Fibroblast of skin of back (primary cell): ENCODE data around the gene EEFSEC.

ENCODE experiments used
- DNase-seq: peaks from one replicate; pipeline ENCODE4 v3.0.0-alpha.2; 2013

Gene EEFSEC

DNA sequence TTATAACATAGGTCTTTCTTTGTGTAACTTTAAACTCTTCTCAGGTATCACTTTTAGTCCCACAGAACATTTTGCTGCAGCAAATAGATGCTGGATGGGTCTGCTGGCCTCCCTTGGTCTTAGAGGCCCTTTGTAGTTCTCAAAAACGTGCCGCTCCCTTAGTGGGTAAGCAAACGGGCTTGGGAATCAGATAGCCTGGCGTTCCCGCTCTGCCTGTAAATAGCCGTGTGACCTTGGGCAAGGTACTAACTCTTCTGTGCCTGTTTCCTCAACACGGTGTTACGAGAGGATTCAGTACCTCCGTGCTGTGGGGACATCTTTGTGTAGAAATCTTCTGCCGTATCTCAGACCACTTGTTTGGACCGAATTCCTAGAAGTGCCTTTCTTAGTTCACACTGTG, 249.0 kb downstream of the EEFSEC start:
- no peak for DNase-seq

DNA sequence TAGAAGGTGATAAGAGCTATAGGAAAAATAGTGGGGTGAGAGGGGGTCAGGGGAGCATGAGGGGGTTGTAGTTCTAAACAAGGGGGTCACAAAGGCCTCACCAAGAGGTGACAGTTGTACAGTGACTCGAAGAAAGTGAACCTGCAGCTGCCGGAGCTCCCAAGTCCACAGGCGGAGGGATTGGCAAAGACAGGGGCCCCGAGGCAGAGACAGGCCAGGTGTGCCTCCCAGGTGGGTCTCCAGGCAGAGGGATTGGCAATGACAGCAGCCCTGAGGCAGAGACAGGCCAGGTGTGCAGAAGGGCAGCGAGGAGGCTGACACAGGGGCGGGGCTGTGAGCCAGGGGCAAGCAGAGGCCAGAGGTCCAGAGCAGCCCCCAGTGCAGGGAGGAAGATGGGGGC, 249.7 kb downstream of the EEFSEC start:
- DNase-seq: no peak

DNA sequence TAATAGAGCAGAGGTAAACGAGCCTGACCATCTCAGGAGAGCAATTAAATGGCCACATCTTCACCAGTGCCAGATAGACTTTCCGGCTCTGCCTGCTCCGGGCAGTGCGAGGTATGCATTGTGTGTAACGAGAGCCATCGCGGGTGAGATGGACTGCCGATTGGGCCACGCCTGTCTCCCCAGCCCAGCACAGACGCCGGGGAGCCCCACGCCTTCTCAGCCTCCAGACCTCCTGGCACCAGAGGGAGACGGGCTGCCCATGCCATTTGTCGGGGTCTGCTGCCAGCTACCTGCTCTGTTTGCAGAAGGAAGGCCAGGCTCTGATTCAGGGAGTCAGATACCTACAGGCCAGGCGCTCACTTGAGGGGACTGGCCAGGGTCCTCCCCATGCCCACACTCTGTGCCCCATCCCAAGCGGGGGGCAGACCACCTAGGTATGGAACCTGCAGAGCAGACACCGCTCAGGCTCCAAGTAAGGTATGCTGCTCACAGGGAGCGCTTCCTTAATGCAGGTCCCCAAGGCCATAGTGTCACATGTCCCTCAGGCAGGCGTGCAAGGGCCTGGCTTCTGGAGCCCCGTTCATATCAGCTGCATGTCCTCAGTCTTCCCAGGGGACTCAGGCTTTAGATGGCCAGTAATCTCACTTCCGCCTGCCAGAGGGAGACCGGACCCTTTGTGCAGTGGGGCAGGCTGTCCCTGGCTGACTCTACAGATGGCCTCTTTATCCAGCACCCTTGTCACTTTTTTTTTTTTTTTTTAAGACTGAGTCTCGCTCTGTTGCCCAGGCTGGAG, 251.2 kb downstream of the EEFSEC start:
- DNase-seq: no peak

DNA sequence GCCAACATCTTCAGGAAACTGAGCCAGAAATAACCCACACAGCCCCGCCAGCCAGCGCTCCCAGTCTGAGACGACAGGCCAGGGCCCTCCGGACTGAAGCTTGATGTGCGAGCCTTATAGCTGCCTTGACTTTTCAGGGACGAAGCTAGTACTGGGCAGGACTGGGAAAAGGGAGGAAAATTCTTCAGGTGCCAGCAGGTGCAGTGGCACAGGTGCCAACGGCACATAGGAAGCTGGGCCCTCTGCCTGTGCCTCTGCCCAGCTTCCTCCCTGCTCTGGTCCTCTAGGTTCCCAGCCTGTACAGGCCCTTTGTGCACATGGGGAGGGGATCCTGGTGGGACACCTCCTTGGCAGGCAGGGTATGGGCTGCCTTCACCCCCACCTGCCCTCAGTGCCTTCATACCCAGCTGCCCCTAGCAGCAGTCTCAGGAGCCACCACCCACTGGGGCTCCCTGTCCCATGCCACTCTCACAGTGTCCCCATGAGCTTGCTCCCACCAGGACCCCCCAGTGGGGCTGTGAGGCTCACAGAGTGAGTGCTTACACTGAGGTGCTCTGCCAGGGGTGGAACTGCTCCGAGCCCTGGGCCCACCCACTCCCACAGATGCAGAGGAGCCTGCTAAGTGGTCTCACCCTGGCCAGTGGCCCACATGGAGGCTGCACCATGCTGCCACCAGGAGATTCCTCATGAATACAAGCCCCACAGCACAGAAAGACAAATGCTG, 252.4 kb downstream of the EEFSEC start:
- no peak for DNase-seq

DNA sequence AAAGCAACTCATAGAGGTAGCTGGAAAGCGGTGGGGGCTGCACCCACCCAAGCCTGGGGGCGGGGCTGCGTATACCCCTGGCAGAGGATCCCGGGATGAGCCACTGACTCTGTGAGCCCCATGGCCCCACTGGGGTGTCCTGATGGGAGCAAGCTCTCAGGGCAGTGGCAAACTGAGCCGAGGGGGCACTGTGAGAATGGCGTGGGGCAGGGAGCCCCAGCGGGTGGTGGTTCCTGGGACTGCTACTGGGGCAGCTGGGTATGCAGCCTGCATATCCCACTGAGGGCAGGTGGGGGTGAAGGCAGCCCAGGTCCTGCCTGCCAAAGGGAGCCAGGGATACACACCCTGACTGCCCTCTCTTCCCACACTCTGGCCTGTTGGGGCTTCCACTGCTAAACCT, 254.0 kb downstream of the EEFSEC start:
- no peak for DNase-seq

DNA sequence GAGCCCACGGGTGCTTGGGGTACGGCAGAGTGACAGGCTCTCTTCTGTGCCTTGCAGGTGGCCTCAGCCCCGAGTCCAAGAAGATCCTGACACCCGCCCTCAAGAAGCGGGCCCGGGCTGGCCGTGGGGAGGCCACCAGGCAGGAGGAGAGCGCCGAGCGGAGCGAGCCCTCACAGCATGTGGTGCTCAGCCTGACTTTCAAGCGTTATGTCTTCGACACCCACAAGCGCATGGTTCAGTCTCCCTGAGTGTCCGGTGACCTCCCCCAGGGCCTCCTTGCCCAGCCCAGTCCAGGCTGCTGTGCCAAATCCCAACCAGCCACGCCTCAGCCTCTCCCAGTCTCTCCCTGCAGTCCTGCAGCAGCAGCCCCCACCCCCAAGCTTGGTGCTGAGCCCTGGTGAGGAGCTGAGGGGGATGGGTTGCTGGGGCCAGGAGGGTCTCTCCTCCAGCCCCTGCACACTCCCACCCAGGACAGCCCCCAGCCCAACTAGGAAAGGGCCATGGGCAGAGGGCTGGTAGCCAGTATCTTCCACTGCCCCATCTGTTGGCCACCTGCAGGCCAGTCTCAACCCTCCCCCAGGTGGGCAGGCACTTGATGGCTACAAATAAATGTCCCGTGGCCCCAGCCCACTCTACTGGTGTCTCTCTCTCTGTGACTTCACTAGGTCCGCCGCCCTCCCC, 254.9 kb downstream of the EEFSEC start:
- no peak for DNase-seq

DNA sequence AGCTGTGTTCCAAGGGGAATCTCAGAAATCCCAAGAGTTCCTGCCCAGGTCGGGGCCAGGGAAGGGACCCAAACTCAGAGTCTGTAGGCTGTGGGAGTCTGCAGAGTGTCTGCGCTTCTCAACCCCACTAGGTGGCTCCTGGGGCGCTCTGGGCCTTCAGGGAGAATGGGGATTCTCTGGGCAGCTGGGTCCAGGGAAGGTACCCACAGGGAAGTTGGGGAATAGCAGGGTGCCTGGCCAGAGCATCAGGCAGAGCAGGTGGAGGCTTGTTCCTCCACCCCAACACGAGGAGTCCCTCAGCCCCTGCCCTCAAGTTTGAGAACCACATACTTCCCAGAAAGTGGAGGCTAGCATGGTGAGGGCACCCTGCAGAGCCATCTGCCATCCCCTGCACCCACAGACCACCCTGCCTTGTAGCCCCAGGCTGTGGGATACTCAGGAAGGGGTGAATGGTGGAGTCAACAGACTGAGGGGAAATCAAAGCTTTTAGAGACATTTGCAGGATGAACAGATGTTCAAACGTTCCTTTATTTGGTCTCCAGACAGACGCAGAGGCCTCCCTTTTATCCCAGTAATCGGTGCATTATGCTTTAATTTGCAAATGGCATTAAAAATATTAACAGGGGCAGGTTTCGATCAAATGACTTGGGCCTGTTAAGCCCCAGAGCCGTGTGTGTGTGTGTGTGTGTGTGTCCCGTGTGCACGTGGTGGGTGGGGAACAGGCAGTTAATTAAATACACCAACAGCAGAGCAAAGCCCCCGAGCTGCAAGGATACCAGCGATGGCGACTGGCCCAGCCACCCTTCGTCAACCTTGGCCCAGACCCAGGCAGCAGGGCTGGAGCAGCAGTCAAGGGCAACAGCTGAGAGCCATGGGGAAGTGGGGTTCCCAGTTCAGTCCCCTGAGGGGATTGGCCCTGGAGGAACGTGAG, 255.7 kb downstream of the EEFSEC start:
- DNase-seq: no peak

DNA sequence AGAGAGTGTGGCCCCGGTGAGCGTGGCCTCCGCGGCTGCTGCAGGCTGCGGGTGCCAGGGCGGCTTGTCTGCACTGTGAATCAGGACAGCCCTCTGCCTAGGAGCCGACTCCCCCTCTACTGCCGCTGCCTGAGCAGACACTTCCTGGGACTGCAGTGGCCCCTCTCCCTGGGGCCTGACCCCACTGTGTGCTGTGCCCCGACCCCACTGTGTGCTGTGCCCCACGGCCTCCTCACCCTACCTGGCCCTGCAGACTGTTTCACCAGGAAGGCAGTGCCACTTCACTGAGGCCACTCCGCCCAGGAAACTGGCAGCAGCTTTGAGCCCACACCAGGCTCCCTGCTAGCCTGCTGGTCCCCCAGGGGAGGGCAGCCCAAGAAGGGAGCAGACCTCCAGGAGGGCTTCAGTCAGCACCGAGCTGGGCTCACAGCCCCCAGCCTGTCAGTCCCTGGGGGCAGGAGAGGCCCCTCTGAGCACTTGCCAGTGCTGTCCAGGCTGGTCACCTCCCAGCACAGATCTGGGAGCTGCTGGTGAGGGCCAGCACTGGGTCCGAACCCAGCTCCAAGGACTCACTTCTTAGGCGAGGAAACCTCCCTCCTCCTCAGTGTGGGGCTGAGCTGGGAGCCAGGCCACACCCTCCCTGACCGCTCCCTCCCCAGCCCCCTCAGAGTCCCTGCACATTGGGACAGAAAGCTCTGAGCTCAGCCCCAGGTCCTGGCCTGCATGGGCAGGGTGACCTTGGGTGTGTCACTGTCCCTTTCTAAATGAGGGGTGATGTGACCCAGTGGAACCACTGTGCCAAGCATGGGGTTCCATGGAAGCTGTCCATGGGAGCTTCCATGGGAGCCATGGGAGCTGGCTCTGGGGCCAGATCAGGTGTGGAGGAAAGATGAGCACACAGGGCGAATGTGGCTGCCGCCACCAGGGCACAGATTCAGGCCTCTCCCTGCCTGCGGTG, 256.6 kb downstream of the EEFSEC start:
- DNase-seq: no peak

DNA sequence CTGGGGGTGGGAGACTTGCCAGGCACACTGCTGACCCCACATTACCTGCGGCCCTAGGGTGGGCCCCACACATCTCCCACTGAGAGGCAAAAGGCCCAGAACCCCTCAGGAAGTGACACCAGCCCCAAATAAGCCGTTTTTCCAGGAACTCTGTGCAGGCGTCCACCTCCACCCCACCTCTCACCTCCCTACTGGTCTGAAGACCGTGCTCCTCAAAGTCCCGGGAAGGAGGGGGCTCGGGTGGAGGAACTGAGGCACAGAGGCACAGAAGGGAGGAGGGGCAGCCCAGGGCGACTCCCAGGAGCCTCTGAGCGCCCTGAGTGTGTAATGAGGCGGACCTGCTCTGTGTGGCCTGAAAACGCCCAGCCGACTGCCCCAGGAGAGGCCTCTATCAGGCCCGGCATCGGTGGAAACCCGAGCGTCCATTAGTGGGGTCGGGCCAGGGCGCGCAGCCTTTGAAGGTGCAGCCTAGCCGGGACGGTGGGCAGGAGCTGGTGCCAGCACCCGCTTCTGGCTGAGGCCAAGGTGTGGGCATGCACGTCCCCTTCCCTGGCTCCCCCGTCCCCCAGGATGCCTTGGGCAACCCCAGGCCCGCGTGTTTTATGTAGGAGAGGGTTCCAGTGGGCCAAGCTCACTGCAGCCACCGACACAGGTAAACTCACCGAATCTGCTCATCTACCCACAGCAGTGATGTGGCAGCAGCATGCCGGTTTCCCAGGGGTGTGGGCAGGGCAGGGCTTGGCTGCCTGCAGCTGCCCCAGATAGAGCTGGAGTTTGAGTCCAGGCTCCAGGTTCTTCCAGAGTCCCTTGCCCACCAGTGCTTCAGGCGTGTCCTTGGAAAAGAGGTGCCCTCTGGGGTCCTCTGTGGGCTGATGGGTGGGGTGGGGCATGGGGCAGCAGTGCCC, 257.6 kb downstream of the EEFSEC start:
- DNase-seq: no peak

DNA sequence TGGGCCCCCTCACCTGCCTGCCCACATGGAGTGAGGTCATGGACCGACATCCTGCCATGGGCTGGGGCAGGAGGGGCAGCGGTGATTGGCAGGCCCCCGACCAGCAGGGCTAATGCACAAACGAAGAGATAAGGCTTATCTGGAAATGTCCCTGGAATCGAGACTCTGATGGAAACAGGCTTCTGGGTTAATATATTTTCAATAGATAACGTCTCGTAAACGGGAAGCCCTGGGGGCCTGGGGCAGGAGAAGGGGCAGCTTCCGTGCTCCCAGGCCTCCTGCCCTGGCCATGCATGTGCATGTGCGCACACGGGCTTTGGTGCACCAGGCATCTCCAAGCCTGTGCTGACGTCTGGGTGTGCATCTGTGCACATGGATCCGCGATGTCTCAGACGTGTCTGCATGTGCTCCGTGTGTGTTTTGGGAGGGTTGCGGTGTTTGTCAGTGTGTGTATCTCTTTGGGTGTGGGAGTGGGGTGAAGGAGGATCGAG, 258.3 kb downstream of the EEFSEC start:
- DNase-seq: no peak

DNA sequence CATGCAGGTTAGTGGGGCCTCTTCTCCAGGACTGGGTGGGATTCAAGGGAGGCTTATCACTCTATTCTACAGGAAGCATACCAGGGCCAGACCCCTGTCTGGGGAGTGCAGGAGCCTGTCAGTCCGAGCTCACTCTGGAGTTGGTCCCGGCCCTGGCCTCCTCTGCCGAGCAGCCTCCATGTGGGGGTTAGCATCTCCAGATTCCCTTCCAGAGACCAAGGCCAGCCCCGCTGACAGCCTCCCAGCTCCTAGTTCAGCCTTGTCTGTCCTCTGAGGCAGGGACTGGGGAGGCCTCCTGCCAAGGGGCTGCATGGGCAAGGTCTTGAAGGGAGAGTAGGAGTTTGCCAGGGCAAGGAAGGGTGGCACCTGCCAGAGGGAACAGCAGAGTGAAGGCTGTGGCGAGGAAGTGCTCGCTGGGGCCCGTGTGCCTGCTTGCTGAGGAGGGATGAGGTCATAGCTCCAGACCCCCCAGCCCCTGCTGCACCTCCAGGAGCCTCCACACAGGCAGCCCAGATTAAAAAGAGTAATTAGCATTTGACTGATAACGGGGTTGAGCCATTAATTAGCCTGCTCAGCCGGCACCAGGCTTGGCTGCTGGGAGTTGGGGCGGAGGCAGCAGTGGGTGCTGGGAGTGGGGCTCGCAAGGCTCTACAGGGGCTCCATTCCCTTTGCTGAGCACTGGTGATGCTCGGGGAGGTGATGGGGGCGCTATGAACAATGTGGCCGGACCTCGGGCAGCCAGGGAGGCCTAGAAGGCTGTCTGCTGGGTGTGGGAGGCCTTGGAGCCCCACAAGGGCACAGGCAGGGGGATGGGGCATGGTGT, 259.1 kb downstream of the EEFSEC start:
- no peak for DNase-seq

DNA sequence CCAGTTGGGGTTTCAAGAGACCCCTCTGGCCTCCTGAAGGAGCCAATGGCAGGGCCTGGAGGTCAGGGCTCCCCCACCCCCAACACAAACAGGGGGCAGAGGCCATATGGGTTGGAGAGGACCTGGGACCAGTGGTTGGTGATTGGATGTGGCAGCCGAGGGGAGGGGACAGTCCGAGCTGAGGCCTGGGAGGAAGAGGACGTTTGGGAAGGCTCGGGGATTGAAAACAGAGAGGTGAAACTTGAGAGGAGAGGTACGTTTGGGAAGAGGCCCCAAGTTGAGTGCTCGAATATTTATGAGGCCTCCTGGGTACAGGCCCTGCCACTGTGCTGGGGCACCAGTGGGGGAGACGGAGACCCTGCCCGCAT, 259.7 kb downstream of the EEFSEC start:
- no peak for DNase-seq

DNA sequence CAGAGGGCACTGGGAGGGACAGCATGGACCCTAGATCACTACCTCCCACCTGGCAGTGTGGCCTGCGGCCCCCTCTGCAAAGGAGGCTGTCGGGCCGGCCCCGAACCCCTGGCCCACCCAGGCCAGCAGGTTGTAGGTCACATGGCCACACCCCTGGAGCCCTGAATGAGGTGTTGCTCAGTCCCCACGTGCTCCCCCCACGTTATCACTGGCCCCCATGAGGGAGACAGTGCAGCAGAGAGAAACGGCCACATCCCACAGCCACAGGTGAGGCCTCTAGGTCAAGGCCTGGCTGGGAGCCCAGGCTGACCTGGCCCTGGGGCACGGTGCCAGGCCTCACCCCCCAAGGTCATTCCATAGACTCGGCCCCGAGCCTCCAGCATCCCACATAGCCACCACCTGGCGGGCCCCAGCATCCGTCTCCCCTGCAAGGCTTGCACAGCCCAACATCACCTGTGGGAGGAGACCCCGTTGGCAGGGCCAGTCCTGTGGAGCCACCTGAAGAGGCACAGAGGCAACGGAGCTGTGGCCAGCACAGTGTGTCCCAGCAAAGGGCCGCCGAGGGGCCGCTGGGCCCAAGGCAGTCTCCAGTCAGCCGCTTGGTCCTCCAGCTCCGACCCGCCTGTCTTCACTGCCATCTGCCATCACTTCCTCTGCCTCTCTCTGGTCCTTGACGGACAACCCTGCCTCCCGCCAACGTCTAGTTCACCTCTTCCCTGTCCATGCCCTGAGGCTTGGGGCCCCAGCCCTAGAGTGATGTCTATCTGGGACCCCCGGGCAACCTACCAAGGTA, 260.3 kb downstream of the EEFSEC start:
- no peak for DNase-seq

DNA sequence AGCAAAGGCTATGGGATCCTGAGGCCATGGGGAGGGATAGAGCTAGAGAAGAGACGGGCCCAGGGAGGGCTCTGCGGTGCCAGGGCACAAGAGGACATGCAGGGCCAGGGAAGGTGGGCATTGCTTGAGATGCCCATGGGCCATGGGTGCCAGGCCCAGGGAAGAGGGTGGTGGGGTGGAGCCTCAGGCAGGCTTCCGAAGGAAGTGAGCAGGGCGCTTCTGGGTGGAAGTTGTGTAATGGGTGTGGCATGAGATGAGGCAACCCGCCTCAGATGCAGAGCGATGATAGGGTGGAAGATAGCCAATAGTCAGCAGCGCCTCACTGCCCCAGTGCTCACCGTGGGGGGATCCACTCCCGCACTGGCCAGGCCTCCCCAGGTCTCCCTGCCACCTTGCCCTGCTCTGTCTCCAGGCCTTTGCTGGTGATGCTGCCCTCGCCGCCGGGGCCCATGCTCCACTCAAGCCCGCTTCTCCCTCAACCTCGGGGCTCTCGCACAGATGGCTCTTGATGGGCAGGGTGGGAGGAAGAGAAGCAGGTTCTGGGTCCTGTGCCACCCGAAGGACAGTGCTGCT, 262.0 kb downstream of the EEFSEC start:
- no peak for DNase-seq

DNA sequence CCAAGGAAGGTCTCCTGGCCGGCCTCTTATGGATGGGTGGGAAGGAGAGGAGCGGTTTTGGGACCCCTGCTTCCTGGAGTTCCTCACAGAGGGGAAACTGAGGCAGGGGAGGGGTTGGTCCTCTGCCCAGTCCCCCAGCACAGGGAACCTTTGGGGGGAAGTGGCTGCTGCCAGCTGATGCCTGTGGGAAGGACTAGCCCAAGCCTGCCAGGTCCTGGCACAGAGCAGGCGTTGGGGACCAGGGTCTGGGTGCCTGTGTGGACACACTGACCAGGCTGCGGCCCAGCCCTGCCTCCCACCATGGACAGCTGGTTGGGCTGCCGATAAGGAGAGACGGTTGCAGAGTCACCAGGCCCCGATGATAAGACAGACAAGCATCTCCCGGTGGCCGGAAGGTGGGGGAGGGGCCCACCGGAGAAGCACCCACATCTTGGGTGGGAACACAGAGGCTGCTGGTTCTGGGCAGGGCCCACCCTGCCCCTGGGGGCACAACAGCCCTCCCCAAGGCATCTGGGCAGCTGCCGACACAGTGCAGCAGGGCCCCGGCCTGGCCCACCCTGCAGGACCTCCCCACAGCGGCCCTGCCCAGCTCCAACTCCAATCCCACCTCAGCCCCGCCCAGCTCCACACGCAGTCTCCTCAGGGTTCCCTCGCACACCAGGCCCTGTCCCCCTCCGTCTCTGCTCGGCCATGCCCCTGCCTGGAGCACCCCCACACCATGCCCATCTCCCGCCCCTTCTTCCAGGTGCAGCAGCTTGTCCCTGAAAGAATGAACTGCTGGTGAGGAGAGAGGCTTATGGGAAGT, 262.7 kb downstream of the EEFSEC start:
- DNase-seq: no peak

DNA sequence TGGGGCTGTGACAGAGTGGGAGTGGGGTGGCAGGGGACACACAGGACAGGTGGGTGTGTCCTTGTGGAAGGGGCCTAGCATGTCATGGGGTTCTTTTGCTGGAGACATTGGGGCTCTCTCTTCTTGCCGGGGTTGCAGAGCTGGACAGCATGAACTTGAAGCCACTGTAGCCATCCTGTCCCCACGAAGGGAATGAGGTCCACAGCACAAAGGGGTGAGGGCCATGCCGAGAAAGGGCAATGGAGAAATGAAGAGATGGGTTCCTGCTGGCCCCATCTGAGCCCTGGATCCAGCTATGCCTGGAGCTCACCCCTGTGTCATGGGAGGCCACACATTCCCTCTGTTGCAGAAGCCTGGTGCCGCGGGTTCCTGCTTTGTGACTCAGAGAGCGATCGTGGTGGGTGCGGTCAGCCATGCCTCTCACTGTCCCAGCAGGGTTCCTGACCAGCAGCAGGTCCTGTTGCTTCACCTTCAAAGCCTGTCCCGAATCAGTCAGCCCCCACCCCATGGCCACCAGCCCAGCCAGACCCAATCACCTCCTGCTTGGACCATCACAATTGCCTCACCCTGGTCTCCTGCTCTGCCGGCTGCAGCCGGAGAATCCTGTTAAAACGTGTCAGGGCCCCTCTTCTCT, 263.4 kb downstream of the EEFSEC start:
- DNase-seq: peak; percentile 90

DNA sequence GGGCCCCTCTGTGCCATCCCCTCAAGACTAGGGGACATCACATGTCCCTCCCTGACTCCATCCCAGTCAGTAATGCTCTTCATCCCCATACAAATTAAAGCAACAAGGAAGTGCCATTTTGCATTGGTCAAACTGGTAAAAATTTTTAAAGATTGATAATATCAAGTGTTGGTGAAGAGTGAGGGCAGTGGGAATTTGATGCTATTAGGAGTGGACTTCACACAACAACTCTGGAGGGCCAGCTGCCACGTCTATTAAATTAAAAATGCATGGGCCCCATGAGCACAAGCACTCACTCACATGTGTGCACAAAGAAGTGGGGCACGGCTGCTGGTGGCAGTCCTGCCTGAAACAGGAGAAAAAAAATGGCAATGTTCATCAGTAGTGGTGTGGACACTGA, 265.6 kb downstream of the EEFSEC start:
- no peak for DNase-seq
